K562 (cell line): ENCODE measurements around the gene RPN1. TPM values are rescaled to one million over a fixed set of nuclear protein-coding genes. Genes with fewer than 3 reads are reported as not detected.

Experiments
- GTF2B ChIP-seq: IDR thresholded peaks from 2 replicates; pipeline ENCODE4 v1.6.1; 2011; ENCODE audit not compliant: insufficient read length; ENCODE audit errors: extremely low read depth
- HDAC6 ChIP-seq: IDR thresholded peaks from 2 replicates; pipeline ENCODE4 v1.6.1; 2012; ENCODE audit warnings: low read depth, mild to moderate bottlenecking, control low read depth, inconsistent platforms, low read length, moderate library complexity
- HOXB6 ChIP-seq: fragments of 250-450 bp; sonication (Bioruptor Pico); IDR thresholded peaks from 2 replicates; pipeline ENCODE4 v1.5.1; 2022; ENCODE audit warnings: mild to moderate bottlenecking, borderline replicate concordance
- ILF3 ChIP-seq: fragments of 450-650 bp; IDR thresholded peaks from 2 replicates; pipeline ENCODE4 v1.6.1; 2018; ENCODE audit warnings: antibody characterized with exemption, mild to moderate bottlenecking, moderate library complexity, borderline replicate concordance
- MTA2 ChIP-seq: fragments of 450-650 bp; IDR thresholded peaks from 2 replicates; pipeline ENCODE4 v1.6.1; 2016; ENCODE audit warnings: low read depth
- NEUROD1 ChIP-seq: fragments of 150-350 bp; IDR thresholded peaks from 2 replicates; pipeline ENCODE4 v1.6.1; 2014; ENCODE audit warnings: borderline replicate concordance, low read length, low read depth; ENCODE audit not compliant: partially characterized antibody
- NONO ChIP-seq, 2 experiments: fragments of 200-400 bp in 1 of 2; fragments of 450-650 bp in 1 of 2; formaldehyde crosslinking in 1 of 2; IDR thresholded peaks; 2 replicates each; pipeline ENCODE4 v1.6.1; 2017; ENCODE audit warnings: low read depth in 2 of 2, mild to moderate bottlenecking in 2 of 2, moderate library complexity in 2 of 2, low read length in 1 of 2
- SMAD3 ChIP-seq: fragments of 450-650 bp; formaldehyde crosslinking; conservative IDR thresholded peaks from 2 replicates; pipeline ENCODE4 v1.4.0; 2020; ENCODE audit warnings: mild to moderate bottlenecking
- SMARCC2 ChIP-seq: fragments of 450-650 bp; IDR thresholded peaks from 2 replicates; pipeline ENCODE4 v1.6.1; 2017; ENCODE audit warnings: antibody characterized with exemption, moderate library complexity, mild to moderate bottlenecking, low read depth
- VEZF1 ChIP-seq: fragments of 200-800 bp; sonication (Bioruptor generic); IDR thresholded peaks from 2 replicates; pipeline ENCODE4 v1.6.1; 2017; ENCODE audit warnings: missing genetic modification characterization, missing compliant biosample characterization
- XRCC5 ChIP-seq: fragments of 200-400 bp; formaldehyde crosslinking; IDR thresholded peaks from 2 replicates; pipeline ENCODE4 v1.6.1; 2017; ENCODE audit warnings: low read depth, mild to moderate bottlenecking, low read length
- ZBTB1 ChIP-seq: sonication (generic); formaldehyde crosslinking; IDR thresholded peaks from 2 replicates; pipeline ENCODE4 v1.8.1; 2023; ENCODE audit warnings: missing genetic modification reagents, low read depth, mild to moderate bottlenecking, borderline replicate concordance
- ZC3H11A ChIP-seq: IDR thresholded peaks from 2 replicates; pipeline ENCODE4 v1.6.1; 2012; ENCODE audit warnings: low read depth, low read length, improper control_type of control experiment
- ZNF217 ChIP-seq: sonication (generic); formaldehyde crosslinking; IDR thresholded peaks from 2 replicates; pipeline ENCODE4 v1.8.0; 2022; ENCODE audit warnings: mild to moderate bottlenecking, missing genetic modification reagents
- ZNF77 ChIP-seq: fragments of 250-450 bp; sonication (Bioruptor Pico); IDR thresholded peaks from 2 replicates; pipeline ENCODE4 v1.5.0; 2020
- polyA plus RNA-seq, 8 experiments: library from polyadenylated mRNA; depleted of rRNA in 4 of 8; stranded (reverse) in 5 of 8; unstranded in 3 of 8; fragments of >200 nt; fragmentation: Nextera tagmentation in 2 of 8; fragmentation: Illumina TruSeq in 1 of 8; extraction: Ambion mirVana in 2 of 8; extraction: Trizol in 1 of 8; gene quantifications; 2 replicates each; pipeline versions ENCODE4 v1.2.1 to v1.2.3, GENCODE V29; 2011 to 2014; ENCODE audit warnings: inconsistent platforms in 1 of 8, missing spikeins in 1 of 8
- total RNA-seq, 7 experiments: library from RNA; depleted of rRNA in 6 of 7; stranded (reverse); fragments of >200 nt in 6 of 7; fragmentation: Illumina TruSeq in 2 of 7; extraction: Trizol in 2 of 7; gene quantifications; 2 replicates each; pipeline versions ENCODE4 v1.2.1 to v1.2.3, GENCODE V29; 2011 to 2021; ENCODE audit warnings: low replicate concordance in 1 of 7
- TF ChIP-seq, protein P1 (sequence below): fragments of 250-450 bp; sonication (Bioruptor Pico); IDR thresholded peaks from 2 replicates; pipeline ENCODE4 v1.4.0; 2020
- TF ChIP-seq, protein P2 (sequence below): fragments of 250-450 bp; sonication (Bioruptor Pico); IDR thresholded peaks from 2 replicates; pipeline ENCODE4 v1.4.0; 2020; ENCODE audit warnings: mild to moderate bottlenecking, moderate library complexity
- TF ChIP-seq, protein P3 (sequence below): fragments of 250-450 bp; sonication (Bioruptor Pico); IDR thresholded peaks from 2 replicates; pipeline ENCODE4 v1.6.1; 2021; ENCODE audit warnings: mild to moderate bottlenecking
- TF ChIP-seq, protein P4 (sequence below): sonication (generic); formaldehyde crosslinking; IDR thresholded peaks from 2 replicates; pipeline ENCODE4 v1.8.1; 2023; ENCODE audit warnings: mild to moderate bottlenecking, missing genetic modification reagents

RPN1 gene
- total and polyA plus RNA-seq, 9 of the 15 experiments (the other 6 are each of a cell fraction or from before 2014, with no cell fraction given), result 39.5 to 300 (median 148) TPM

GRCh38 chr3:128680603-128681368 is 30.2 kb upstream of the RPN1 start (continued):
- TF ChIP-seq, protein P1, sequence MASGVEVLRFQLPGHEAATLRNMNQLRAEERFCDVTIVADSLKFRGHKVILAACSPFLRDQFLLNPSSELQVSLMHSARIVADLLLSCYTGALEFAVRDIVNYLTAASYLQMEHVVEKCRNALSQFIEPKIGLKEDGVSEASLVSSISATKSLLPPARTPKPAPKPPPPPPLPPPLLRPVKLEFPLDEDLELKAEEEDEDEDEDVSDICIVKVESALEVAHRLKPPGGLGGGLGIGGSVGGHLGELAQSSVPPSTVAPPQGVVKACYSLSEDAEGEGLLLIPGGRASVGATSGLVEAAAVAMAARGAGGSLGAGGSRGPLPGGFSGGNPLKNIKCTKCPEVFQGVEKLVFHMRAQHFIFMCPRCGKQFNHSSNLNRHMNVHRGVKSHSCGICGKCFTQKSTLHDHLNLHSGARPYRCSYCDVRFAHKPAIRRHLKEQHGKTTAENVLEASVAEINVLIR, result 0 out of 2 replicates have a peak, but pooled peaks have one; percentile 40
- no peak for TF ChIP-seq SMARCC2
- TF ChIP-seq, protein P2, sequence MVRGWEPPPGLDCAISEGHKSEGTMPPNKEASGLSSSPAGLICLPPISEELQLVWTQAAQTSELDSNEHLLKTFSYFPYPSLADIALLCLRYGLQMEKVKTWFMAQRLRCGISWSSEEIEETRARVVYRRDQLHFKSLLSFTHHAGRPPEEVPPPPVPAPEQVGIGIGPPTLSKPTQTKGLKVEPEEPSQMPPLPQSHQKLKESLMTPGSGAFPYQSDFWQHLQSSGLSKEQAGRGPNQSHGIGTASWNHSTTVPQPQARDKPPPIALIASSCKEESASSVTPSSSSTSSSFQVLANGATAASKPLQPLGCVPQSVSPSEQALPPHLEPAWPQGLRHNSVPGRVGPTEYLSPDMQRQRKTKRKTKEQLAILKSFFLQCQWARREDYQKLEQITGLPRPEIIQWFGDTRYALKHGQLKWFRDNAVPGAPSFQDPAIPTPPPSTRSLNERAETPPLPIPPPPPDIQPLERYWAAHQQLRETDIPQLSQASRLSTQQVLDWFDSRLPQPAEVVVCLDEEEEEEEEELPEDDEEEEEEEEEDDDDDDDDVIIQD (CRISPR knock-in tag), result no peak
- TF ChIP-seq, protein P3, sequence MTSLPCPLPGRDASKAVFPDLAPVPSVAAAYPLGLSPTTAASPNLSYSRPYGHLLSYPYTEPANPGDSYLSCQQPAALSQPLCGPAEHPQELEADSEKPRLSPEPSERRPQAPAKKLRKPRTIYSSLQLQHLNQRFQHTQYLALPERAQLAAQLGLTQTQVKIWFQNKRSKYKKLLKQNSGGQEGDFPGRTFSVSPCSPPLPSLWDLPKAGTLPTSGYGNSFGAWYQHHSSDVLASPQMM (CRISPR knock-in tag), result no peak
- TF ChIP-seq ZNF217 (CRISPR knock-in tag), result no peak
- TF ChIP-seq HOXB6 (CRISPR knock-in tag), result no peak
- TF ChIP-seq, protein P4, sequence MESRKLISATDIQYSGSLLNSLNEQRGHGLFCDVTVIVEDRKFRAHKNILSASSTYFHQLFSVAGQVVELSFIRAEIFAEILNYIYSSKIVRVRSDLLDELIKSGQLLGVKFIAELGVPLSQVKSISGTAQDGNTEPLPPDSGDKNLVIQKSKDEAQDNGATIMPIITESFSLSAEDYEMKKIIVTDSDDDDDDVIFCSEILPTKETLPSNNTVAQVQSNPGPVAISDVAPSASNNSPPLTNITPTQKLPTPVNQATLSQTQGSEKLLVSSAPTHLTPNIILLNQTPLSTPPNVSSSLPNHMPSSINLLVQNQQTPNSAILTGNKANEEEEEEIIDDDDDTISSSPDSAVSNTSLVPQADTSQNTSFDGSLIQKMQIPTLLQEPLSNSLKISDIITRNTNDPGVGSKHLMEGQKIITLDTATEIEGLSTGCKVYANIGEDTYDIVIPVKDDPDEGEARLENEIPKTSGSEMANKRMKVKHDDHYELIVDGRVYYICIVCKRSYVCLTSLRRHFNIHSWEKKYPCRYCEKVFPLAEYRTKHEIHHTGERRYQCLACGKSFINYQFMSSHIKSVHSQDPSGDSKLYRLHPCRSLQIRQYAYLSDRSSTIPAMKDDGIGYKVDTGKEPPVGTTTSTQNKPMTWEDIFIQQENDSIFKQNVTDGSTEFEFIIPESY (CRISPR knock-in tag), result peak; percentile 89
- no peak for TF ChIP-seq GTF2B
- no peak for TF ChIP-seq HDAC6
- TF ChIP-seq ZC3H11A, result no peak
- no peak for TF ChIP-seq ILF3
- peak; percentile 32; the same call in 1 of the 2 replicates for TF ChIP-seq XRCC5
- peak in 1 of 2 experiments; percentile 80; a peak in 2 of 4 replicates for TF ChIP-seq NONO (IDR thresholded peaks at IDR 0.05; ENCODE audit: low read depth in 2 of 2, low read length in 1 of 2)
- TF ChIP-seq MTA2, result no peak
- peak; percentile 85; the same call in 1 of the 2 replicates for TF ChIP-seq ZBTB1 (CRISPR knock-in tag)
- TF ChIP-seq NEUROD1, result peak; percentile 34
- no peak for TF ChIP-seq ZNF77 (CRISPR knock-in tag)
- peak; percentile 73 for TF ChIP-seq VEZF1 (CRISPR knock-in tag)
- peak; percentile 4; the same call in 1 of the 2 replicates for TF ChIP-seq SMAD3 (CRISPR knock-in tag)
